ENCODE measurements around the gene LCE1A. TPM values are rescaled to one million over a fixed set of nuclear protein-coding genes. Genes with fewer than 3 reads are reported as not detected.

Gene LCE1A
- total RNA-seq, 1 experiment from 2014 or later, result not detected

DNA sequence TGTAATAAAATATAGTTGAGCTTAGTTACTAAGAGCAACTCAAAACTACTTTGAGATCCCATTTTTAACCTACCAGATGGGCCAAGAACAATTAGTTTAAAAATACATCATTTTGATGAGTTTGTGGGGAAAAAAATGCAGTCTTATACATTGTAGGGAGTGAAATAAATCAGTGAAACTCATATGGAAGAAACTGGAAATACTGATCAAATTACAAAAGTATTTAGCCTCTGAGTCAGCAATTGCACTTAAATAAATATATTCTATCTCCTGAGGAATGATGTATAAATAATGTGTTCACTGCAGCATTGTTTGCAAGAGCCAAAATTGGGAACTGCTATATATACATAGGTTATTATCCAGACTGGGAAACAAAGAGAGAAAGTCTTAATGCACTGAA lies 46.2 kb downstream of the LCE1A start:
- no TSS peak for BruUV-seq (replicated peaks)

GRCh38 chr1:152876827-152877226 lies 49.6 kb downstream of the LCE1A start:
- TF ChIP-seq EZH2 (IDR thresholded peaks at IDR 0.05; ENCODE audit: borderline replicate concordance, low read depth, low read length, poor library complexity, severe bottlenecking), result no peak
- TF ChIP-seq, protein P1, sequence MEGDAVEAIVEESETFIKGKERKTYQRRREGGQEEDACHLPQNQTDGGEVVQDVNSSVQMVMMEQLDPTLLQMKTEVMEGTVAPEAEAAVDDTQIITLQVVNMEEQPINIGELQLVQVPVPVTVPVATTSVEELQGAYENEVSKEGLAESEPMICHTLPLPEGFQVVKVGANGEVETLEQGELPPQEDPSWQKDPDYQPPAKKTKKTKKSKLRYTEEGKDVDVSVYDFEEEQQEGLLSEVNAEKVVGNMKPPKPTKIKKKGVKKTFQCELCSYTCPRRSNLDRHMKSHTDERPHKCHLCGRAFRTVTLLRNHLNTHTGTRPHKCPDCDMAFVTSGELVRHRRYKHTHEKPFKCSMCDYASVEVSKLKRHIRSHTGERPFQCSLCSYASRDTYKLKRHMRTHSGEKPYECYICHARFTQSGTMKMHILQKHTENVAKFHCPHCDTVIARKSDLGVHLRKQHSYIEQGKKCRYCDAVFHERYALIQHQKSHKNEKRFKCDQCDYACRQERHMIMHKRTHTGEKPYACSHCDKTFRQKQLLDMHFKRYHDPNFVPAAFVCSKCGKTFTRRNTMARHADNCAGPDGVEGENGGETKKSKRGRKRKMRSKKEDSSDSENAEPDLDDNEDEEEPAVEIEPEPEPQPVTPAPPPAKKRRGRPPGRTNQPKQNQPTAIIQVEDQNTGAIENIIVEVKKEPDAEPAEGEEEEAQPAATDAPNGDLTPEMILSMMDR (conservative IDR thresholded peaks at IDR 0.05; ENCODE audit: low read depth, low read length), result no peak
- DNase-seq (ENCODE audit: low spot score), result no peak
- Histone ChIP-seq H3K27ac (ENCODE audit: low read depth, low read length, poor library complexity, severe bottlenecking) (no peak overlapping the region), H3K9me3 (ENCODE audit: low read depth, low read length, poor library complexity, severe bottlenecking) (no peaks in the 10 kb centered on the region), H3K4me3 (ENCODE audit: low read depth, low read length, poor library complexity, severe bottlenecking) (no peak overlapping the region), H3K4me1 (ENCODE audit: insufficient read depth, low read length, poor library complexity, severe bottlenecking) (no peaks in the 10 kb centered on the region), H3K36me3 (ENCODE audit: insufficient read depth, low read length, poor library complexity, severe bottlenecking) (no peaks in the 10 kb centered on the region), H3K27me3 (replicated peaks; ENCODE audit: insufficient read depth, low read depth, low read length, poor library complexity) (no peaks in the 10 kb centered on the region)
- BruUV-seq (replicated peaks), result no TSS peak
- ChIA-PET CTCF (no interaction called here), POLR2A (ENCODE audit: low non-redundant PET) (no interaction called here)
- intact Hi-C loops (cut with micrococcal nuclease; ENCODE audit: unreplicated experiment), result loop anchor here (10.0 kb wide), 2 partner anchors 178 to 318 kb away; partner anchors contain the start of gene SPRR2A

More for the DNA sequence above, 46.2 kb downstream of the LCE1A start:
- POLR2A ChIA-PET (ENCODE audit: low non-redundant PET), result no interaction called here
- CTCF ChIA-PET, result no interaction called here
- intact Hi-C loops (cut with micrococcal nuclease; ENCODE audit: unreplicated experiment), result loop anchor here (5.0 to 10.0 kb wide), 3 partner anchors 181 to 349 kb away; partner anchors contain the start of gene SPRR2A
- no peak overlapping the region for H3K27ac ChIP-seq (ENCODE audit: low read depth, low read length, poor library complexity, severe bottlenecking)
- no peaks in the 10 kb centered on the region for H3K9me3 ChIP-seq (ENCODE audit: low read depth, low read length, poor library complexity, severe bottlenecking)
- TF ChIP-seq EZH2 (IDR thresholded peaks at IDR 0.05; ENCODE audit: borderline replicate concordance, low read depth, low read length, poor library complexity, severe bottlenecking), result no peak
- TF ChIP-seq, protein P1 (conservative IDR thresholded peaks at IDR 0.05; ENCODE audit: low read depth, low read length), result no peak
- no peak for DNase-seq (ENCODE audit: low spot score)
- no peaks in the 10 kb centered on the region for H3K4me1 ChIP-seq (ENCODE audit: insufficient read depth, low read length, poor library complexity, severe bottlenecking)
- H3K4me3 ChIP-seq (ENCODE audit: low read depth, low read length, poor library complexity, severe bottlenecking), result no peak overlapping the region
- H3K27me3 ChIP-seq (replicated peaks; ENCODE audit: insufficient read depth, low read depth, low read length, poor library complexity), result no peaks in the 10 kb centered on the region
- H3K36me3 ChIP-seq (ENCODE audit: insufficient read depth, low read length, poor library complexity, severe bottlenecking), result no peaks in the 10 kb centered on the region

Other genes starting within 250 kb of the LCE1A start
- not detected in 2 replicates for gene LCE3D, start 247.0 kb upstream of the LCE1A start, total RNA-seq (2021)
- not detected in 2 replicates for gene LCE3C, start 227.2 kb upstream of the LCE1A start, total RNA-seq (2021)
- gene LCE3B, start 213.7 kb upstream of the LCE1A start, total RNA-seq (2021), result not detected in 2 replicates
- not detected in 2 replicates for gene LCE3A, start 204.4 kb upstream of the LCE1A start, total RNA-seq (2021)
- not detected in 2 replicates for gene LCE2D, start 164.1 kb upstream of the LCE1A start, total RNA-seq (2021)
- gene LCE2C, start 152.2 kb upstream of the LCE1A start, total RNA-seq (2021), result not detected in 2 replicates
- not detected in 2 replicates for gene LCE2B, start 141.3 kb upstream of the LCE1A start, total RNA-seq (2021)
- gene LCE2A, start 129.1 kb upstream of the LCE1A start, total RNA-seq (2021), result not detected in 2 replicates
- gene LCE4A, start 119.3 kb upstream of the LCE1A start, total RNA-seq (2021), result not detected in 2 replicates
- gene KPRP, start 69.4 kb upstream of the LCE1A start, total RNA-seq (2021), result not detected in 2 replicates
- not detected in 2 replicates for gene LCE1F, start 52.3 kb upstream of the LCE1A start, total RNA-seq (2021)
- gene LCE1E, start 41.2 kb upstream of the LCE1A start, total RNA-seq (2021), result not detected in 2 replicates
- gene LCE1D, start 30.8 kb upstream of the LCE1A start, total RNA-seq (2021), result not detected in 2 replicates
- gene LCE1C, start 20.8 kb upstream of the LCE1A start, total RNA-seq (2021), result not detected in 2 replicates
- gene LCE1B, start 15.5 kb upstream of the LCE1A start, total RNA-seq (2021), result not detected in 2 replicates
- gene LCE6A, start 15.4 kb downstream of the LCE1A start, total RNA-seq (2021), result not detected in 2 replicates
- gene LCE7A, start 32.5 kb downstream of the LCE1A start, total RNA-seq (2021), result not detected in 2 replicates
- not detected in 2 replicates for gene SMCP, start 50.8 kb downstream of the LCE1A start, total RNA-seq (2021)
- gene IVL, start 81.1 kb downstream of the LCE1A start, total RNA-seq (2021), result not detected in 2 replicates
- gene SPRR5, start 119.7 kb downstream of the LCE1A start, total RNA-seq (2021), result not detected in 2 replicates
- gene SPRR4, start 143.2 kb downstream of the LCE1A start, total RNA-seq (2021), result not detected in 2 replicates
- gene SPRR1A, start 156.6 kb downstream of the LCE1A start, total RNA-seq (2021), result not detected in 2 replicates
- gene SPRR3, start 174.3 kb downstream of the LCE1A start, total RNA-seq (2021), result not detected in 2 replicates
- gene SPRR1B, start 203.7 kb downstream of the LCE1A start, total RNA-seq (2021), result not detected in 2 replicates
- 0.62 TPM in 1 of 2 replicates, not detected in the other for gene SPRR2D, start 213.6 kb downstream of the LCE1A start, total RNA-seq (2021)
- not detected in 2 replicates for gene SPRR2A, start 230.0 kb downstream of the LCE1A start, total RNA-seq (2021)
- not detected in 2 replicates for gene SPRR2B, start 244.1 kb downstream of the LCE1A start, total RNA-seq (2021)

All from A673 (cell line).